Measurements from ENCODE around the gene CCNJ. TPM values are rescaled to one million over a fixed set of nuclear protein-coding genes. Genes with fewer than 3 reads are reported as not detected.
"Not testable (repeated sequence)": the region's sequence is repeated elsewhere in the genome, so short reads cannot be mapped to it uniquely, and the experiment has no call there.

CCNJ gene
- polyA plus RNA-seq, 3 donors = 14.7 to 17.7 (median 17.0) TPM

DNA sequence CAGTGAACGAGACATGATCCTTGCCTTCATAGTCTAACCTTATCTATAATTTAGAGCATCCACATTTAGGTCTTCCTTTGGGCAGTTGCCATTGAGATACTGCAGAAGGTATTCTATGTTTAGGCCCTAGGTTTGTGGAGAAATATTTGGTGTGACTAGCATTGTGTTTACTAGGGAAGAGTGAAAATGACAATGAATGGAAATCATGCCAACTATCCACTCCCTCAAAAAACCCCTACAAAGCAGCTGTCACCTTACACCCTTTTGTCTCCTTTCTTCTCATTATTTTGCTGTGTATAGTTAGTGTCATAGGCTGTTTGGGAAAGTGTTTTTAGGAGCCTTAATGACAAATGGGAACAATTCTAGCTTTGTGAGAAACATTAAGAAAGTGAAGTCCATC is 3.2 kb downstream of the CCNJ start:
- no peak for DNase-seq (ENCODE audit: extremely low read depth in 1 of 11, low read depth in 9 of 11, low spot score in 4 of 11)

- DNase-seq (ENCODE audit: extremely low read depth in 1 of 11, low read depth in 9 of 11, low spot score in 4 of 11) = no peak
These were observed 3.7 kb downstream of the CCNJ start for GRCh38 chr10:96047004-96047649.

DNA sequence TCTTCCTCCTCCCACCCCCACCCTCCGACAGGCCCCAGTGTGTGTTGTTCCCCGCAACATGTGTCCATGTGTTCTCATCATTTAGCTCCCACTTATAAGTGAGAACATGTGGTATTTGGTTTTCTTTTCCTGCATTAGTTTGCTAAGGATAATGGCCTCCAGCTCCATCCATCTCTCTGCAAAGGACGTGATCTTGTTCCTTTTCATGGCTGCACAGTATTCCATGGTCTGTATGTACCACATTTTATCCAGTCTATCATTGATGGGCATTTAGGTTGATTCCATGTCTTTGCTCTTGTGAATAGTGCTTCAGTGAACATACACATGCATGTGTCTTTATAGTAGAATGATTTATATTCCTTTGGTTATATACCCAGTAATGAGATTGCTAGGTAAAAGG is 4.5 kb downstream of the CCNJ start:
- DNase-seq (ENCODE audit: extremely low read depth in 1 of 11, low read depth in 9 of 11, low spot score in 4 of 11) = not testable (repeated sequence)

DNA sequence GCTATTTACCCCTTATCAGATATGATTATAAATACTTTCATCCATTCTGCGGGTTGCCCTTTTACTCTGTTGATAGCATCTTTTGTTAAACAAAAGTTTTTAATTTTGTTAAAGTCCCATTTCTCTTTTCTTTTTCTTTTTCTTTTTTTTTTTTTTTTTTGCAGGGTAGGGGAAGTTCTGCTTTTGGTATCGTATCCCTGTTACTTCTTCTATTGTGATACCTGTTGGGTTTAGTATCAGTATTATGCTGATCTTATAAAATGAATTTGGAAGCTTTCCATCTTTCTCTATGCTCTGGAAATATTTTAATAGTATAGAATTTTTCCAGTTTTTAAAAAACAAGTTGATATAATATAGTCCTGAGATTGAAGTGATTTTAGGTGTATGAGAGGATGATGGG is 6.0 kb downstream of the CCNJ start:
- DNase-seq (ENCODE audit: extremely low read depth in 1 of 11, low read depth in 9 of 11, low spot score in 4 of 11) = no peak

DNA sequence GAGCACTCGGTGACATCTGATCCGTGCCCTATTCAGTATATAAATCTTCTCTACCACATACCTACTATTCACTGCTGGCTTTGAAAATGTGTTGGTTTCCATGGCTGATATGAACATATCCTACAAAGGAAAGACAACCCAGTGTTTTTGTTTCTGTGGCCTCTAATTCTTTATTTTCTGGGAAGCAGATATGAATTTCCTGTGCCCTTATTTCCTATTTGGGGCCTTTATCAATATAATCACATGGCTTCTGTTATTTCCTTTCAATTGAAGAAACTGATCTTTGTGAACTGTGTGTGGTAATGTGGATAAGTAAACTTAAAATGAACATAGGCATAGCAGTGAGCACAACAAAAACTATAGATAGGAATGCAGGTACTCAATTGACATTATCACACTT is 10.6 kb downstream of the CCNJ start:
- DNase-seq (ENCODE audit: extremely low read depth in 1 of 11, low read depth in 9 of 11, low spot score in 4 of 11) = no peak

- DNase-seq (ENCODE audit: extremely low read depth in 1 of 11, low read depth in 9 of 11, low spot score in 4 of 11) = no peak
These were observed 13.4 kb downstream of the CCNJ start for GRCh38 chr10:96056787-96057186.

GRCh38 chr10:96061232-96061631 is 17.8 kb downstream of the CCNJ start:
- DNase-seq (ENCODE audit: extremely low read depth in 1 of 11, low read depth in 9 of 11, low spot score in 4 of 11) = no peak

- DNase-seq (ENCODE audit: extremely low read depth in 1 of 11, low read depth in 9 of 11, low spot score in 4 of 11) = no peak
These were observed 29.3 kb downstream of the CCNJ start for GRCh38 chr10:96072674-96073073.

DNA sequence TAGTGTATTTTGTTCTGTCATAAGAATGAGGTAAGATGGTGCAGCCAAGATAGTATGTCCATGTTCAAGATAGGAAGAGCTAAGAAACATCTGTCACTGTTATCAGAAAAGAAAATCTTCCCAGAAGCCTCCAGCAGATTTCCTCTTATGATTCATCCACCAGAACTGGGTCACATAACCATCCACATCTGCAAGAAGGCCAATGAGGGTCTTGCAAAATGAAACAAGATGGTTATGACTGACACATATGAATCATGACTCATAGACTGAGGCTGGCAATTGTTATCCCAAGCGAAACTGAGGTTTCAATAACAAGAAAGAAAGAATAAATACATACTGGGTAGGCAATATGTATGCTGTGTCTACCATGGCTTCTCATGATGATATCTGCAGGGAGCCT is 30.3 kb downstream of the CCNJ start:
- no peak for DNase-seq (ENCODE audit: extremely low read depth in 1 of 11, low read depth in 9 of 11, low spot score in 4 of 11)

DNA sequence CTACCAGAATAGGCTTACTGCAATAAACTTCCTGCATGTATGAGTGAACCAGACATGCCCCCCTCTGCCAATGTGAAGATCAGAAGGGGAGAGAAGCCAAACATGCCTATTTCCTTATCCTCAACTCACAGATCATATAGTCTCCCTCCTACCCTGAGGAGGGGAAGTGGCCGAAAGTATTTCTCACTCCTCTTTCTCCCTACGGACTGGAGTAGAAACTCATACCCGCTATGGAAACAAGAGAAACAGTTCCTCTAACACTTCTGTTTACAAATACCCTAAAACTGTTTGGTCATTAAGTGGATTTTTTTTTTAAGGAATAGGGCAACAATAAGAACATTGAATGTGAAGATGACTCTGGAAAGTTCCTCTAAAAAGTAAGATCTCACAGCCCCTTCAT is 31.4 kb downstream of the CCNJ start:
- DNase-seq (ENCODE audit: extremely low read depth in 1 of 11, low read depth in 9 of 11, low spot score in 4 of 11) = no peak

- DNase-seq (ENCODE audit: extremely low read depth in 1 of 11, low read depth in 9 of 11, low spot score in 4 of 11) = no peak
These were observed 32.6 kb downstream of the CCNJ start for GRCh38 chr10:96075977-96076376.

- no peak for DNase-seq (ENCODE audit: extremely low read depth in 1 of 11, low read depth in 9 of 11, low spot score in 4 of 11)
These were observed 33.8 kb downstream of the CCNJ start for GRCh38 chr10:96077156-96077555.

- DNase-seq (ENCODE audit: extremely low read depth in 1 of 11, low read depth in 9 of 11, low spot score in 4 of 11) = no peak
These were observed 38.8 kb downstream of the CCNJ start for GRCh38 chr10:96082153-96082552.

- DNase-seq (ENCODE audit: extremely low read depth in 1 of 11, low read depth in 9 of 11, low spot score in 4 of 11) = no peak
These were observed 39.4 kb downstream of the CCNJ start for GRCh38 chr10:96082748-96083147.

GRCh38 chr10:96089116-96089515 is 45.7 kb downstream of the CCNJ start:
- peak in 3 of 11 donors; percentile 5 to 11 (median 7) for DNase-seq (ENCODE audit: extremely low read depth in 1 of 11, low read depth in 9 of 11, low spot score in 4 of 11)

DNA sequence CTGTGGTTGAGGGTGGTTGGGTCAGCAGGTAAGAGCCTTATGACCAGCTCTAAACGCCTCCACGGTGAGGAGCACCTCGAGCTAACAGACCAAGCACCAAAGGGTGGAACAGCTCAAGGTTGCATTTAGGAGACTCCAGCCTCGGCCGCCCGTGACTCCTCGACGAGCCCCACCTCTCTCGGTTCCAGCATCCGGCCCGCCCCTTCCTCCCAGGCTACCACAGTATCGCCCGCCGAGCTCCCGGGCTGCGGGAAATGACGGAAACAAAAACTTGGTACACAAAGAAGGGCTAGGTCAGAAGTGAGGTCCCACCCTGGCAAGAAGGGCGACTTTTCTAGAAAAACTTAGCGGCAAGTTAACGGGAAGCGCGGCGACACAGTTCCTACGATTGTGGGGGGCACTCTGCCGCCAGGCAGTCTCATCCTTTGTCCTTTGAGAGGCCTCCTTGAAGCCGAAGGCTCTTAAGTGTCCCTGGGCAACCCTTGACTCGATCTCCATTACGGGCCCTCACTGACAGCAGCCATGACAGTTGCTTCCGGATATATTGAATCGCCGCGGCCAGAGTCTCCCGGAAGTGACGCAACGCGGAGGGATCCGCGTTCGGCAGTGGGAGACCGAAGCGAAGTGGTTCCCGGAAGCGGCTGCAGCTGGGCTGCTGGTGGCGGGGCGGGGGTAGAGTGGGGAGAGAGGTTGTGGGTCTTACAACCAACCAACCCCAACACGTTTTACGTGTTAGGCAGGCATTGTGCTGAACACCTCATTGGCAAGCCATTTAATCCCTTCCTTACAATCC is 46.5 kb downstream of the CCNJ start:
- peak; percentile 92 to 98 (median 94) for DNase-seq (ENCODE audit: extremely low read depth in 1 of 11, low read depth in 9 of 11, low spot score in 4 of 11)

DNA sequence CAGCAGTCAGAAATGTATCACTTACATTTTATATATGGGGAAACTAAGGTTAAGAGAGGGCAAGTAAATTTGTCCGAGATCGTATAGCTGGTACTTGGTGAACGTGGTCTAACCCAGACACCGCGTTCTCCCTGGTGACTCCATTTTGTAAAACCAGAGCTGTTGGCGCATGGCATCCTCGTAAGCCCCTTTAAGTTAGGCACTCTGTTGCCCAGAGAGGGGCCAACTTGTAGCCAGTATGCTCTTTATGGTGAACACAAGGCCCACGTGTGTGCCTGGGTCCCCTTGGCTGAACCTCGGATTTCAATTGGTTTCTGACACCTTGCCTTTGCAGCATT is 47.0 kb downstream of the CCNJ start:
- DNase-seq (ENCODE audit: extremely low read depth in 1 of 11, low read depth in 9 of 11, low spot score in 4 of 11) = no peak

- no peak for DNase-seq (ENCODE audit: extremely low read depth in 1 of 11, low read depth in 9 of 11, low spot score in 4 of 11)
These were observed 49.8 kb downstream of the CCNJ start for GRCh38 chr10:96092999-96093767.

GRCh38 chr10:96093948-96094347 is 50.6 kb downstream of the CCNJ start:
- no peak for DNase-seq (ENCODE audit: extremely low read depth in 1 of 11, low read depth in 9 of 11, low spot score in 4 of 11)

DNA sequence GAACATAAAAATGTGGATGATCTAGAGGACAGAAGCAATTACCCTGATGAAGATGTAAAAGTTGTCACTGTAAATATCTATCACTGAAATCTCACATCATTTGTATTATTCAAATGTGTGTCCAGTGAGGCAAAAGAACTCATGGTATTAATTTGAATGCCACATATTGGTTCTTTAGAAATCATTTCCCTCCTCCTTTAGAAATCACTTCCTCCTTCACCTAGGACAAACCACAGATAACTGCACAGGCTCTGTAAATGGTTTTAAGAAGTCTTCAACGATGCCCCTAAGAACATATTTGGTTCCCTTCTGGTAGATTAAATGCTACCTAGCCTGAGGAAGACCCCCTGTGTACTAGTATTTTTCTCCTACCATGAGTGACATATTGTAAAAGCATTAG is 53.6 kb downstream of the CCNJ start:
- no peak for DNase-seq (ENCODE audit: extremely low read depth in 1 of 11, low read depth in 9 of 11, low spot score in 4 of 11)
